ENCODE data around the gene PDE7B. TPM values are rescaled to one million over a fixed set of nuclear protein-coding genes. Genes with fewer than 3 reads are reported as not detected.

Gene PDE7B
- total RNA-seq, 1 experiment from 2014 or later, result not detected

DNA sequence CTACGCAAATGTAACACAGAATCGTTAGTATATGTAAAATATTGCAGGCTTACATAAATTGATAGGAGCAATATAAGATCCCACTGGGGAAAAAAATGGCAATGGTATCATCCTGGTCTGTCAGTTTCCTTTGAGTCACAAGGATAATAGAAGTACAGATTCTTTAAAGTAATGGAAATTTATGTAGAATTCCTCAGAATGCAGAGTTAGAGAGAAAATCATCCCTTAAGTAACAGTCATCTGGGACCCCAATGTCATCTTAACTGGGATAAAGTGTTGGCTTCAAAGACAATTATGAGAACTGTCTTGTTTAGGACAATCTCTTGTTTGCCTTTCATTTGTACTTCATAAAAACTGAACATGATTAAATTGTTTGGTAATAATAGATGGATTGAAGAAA, 34.5 kb upstream of the PDE7B start:
- peaks cover 4% of the 10 kb centered on the region; the same call in 1 of the 2 replicates for H3K27me3 ChIP-seq (ENCODE audit: low read length)
- DNase-seq, result no peak
- no peaks in the 10 kb centered on the region for H3K79me2 ChIP-seq (ENCODE audit: low read length)
- H3K4me1 ChIP-seq (ENCODE audit: low read length), result no peaks in the 10 kb centered on the region
- no peak overlapping the region for H2AFZ ChIP-seq (ENCODE audit: low read length)
- no peak overlapping the region for H3K4me3 ChIP-seq (ENCODE audit: low read length)
- H3K36me3 ChIP-seq (ENCODE audit: insufficient read depth, low read length), result no peaks in the 10 kb centered on the region
- no peaks in the 10 kb centered on the region for H3K9me2 ChIP-seq (replicated peaks; ENCODE audit: insufficient read depth, low read length)
- H4K20me1 ChIP-seq (ENCODE audit: insufficient read depth, low read depth, low read length), result no peaks in the 10 kb centered on the region
- no peak overlapping the region for H3K9ac ChIP-seq (ENCODE audit: low read length)
- no peak overlapping the region for H3K4me2 ChIP-seq (ENCODE audit: low read depth, low read length, poor library complexity, severe bottlenecking)
- H3K27ac ChIP-seq (ENCODE audit: low read length), result no peak overlapping the region
- no peaks in the 10 kb centered on the region for H3K9me3 ChIP-seq (ENCODE audit: low read length)

GRCh38 chr6:135819665-135820064, 31.8 kb upstream of the PDE7B start:
- H4K20me1 ChIP-seq (ENCODE audit: insufficient read depth, low read depth, low read length), result no peaks in the 10 kb centered on the region
- H3K79me2 ChIP-seq (ENCODE audit: low read length), result no peaks in the 10 kb centered on the region
- H3K4me1 ChIP-seq (ENCODE audit: low read length), result no peaks in the 10 kb centered on the region
- peaks cover 4% of the 10 kb centered on the region; the same call in 1 of the 2 replicates for H3K27me3 ChIP-seq (ENCODE audit: low read length)
- no peak overlapping the region for H3K4me2 ChIP-seq (ENCODE audit: low read depth, low read length, poor library complexity, severe bottlenecking)
- no peak for DNase-seq
- no peak overlapping the region for H3K4me3 ChIP-seq (ENCODE audit: low read length)
- no peak overlapping the region for H3K27ac ChIP-seq (ENCODE audit: low read length)
- H3K9ac ChIP-seq (ENCODE audit: low read length), result no peak overlapping the region
- no peaks in the 10 kb centered on the region for H3K9me3 ChIP-seq (ENCODE audit: low read length)
- no peak overlapping the region for H2AFZ ChIP-seq (ENCODE audit: low read length)
- H3K36me3 ChIP-seq (ENCODE audit: insufficient read depth, low read length), result no peaks in the 10 kb centered on the region
- no peaks in the 10 kb centered on the region for H3K9me2 ChIP-seq (replicated peaks; ENCODE audit: insufficient read depth, low read length)

GRCh38 chr6:135820340-135820739, 31.2 kb upstream of the PDE7B start:
- H3K79me2 ChIP-seq (ENCODE audit: low read length), result no peaks in the 10 kb centered on the region
- no peaks in the 10 kb centered on the region for H3K9me2 ChIP-seq (replicated peaks; ENCODE audit: insufficient read depth, low read length)
- no peak overlapping the region for H3K9ac ChIP-seq (ENCODE audit: low read length)
- DNase-seq, result no peak
- no peak overlapping the region for H3K27ac ChIP-seq (ENCODE audit: low read length)
- H3K4me1 ChIP-seq (ENCODE audit: low read length), result no peaks in the 10 kb centered on the region
- peaks cover 4% of the 10 kb centered on the region; the same call in 1 of the 2 replicates for H3K27me3 ChIP-seq (ENCODE audit: low read length)
- H3K4me2 ChIP-seq (ENCODE audit: low read depth, low read length, poor library complexity, severe bottlenecking), result no peak overlapping the region
- H2AFZ ChIP-seq (ENCODE audit: low read length), result no peak overlapping the region
- H3K36me3 ChIP-seq (ENCODE audit: insufficient read depth, low read length), result no peaks in the 10 kb centered on the region
- no peaks in the 10 kb centered on the region for H3K9me3 ChIP-seq (ENCODE audit: low read length)
- no peaks in the 10 kb centered on the region for H4K20me1 ChIP-seq (ENCODE audit: insufficient read depth, low read depth, low read length)
- H3K4me3 ChIP-seq (ENCODE audit: low read length), result no peak overlapping the region

- H3K9ac ChIP-seq (ENCODE audit: low read length), result no peak overlapping the region
- H3K4me1 ChIP-seq (ENCODE audit: low read length), result no peaks in the 10 kb centered on the region
- H3K9me2 ChIP-seq (replicated peaks; ENCODE audit: insufficient read depth, low read length), result no peaks in the 10 kb centered on the region
- no peaks in the 10 kb centered on the region for H4K20me1 ChIP-seq (ENCODE audit: insufficient read depth, low read depth, low read length)
- no peak overlapping the region for H3K4me3 ChIP-seq (ENCODE audit: low read length)
- H3K36me3 ChIP-seq (ENCODE audit: insufficient read depth, low read length), result no peaks in the 10 kb centered on the region
- H2AFZ ChIP-seq (ENCODE audit: low read length), result no peak overlapping the region
- no peaks in the 10 kb centered on the region for H3K79me2 ChIP-seq (ENCODE audit: low read length)
- H3K4me2 ChIP-seq (ENCODE audit: low read depth, low read length, poor library complexity, severe bottlenecking), result no peak overlapping the region
- peaks cover 2% of the 10 kb centered on the region; the same call in 1 of the 2 replicates for H3K27me3 ChIP-seq (ENCODE audit: low read length)
- H3K9me3 ChIP-seq (ENCODE audit: low read length), result no peaks in the 10 kb centered on the region
- H3K27ac ChIP-seq (ENCODE audit: low read length), result no peak overlapping the region
- no peak for DNase-seq
These were observed 27.6 kb upstream of the PDE7B start for GRCh38 chr6:135823851-135824250.

GRCh38 chr6:135826236-135826804, 25.2 kb upstream of the PDE7B start:
- Histone ChIP-seq H3K27ac (ENCODE audit: low read length) (no peak overlapping the region), H3K4me1 (ENCODE audit: low read length) (no peaks in the 10 kb centered on the region), H3K9me2 (replicated peaks; ENCODE audit: insufficient read depth, low read length) (no peaks in the 10 kb centered on the region), H3K79me2 (ENCODE audit: low read length) (no peaks in the 10 kb centered on the region), H3K27me3 (ENCODE audit: low read length) (no peaks in the 10 kb centered on the region), H3K9ac (ENCODE audit: low read length) (no peak overlapping the region), H2AFZ (ENCODE audit: low read length) (no peak overlapping the region), H3K9me3 (ENCODE audit: low read length) (no peaks in the 10 kb centered on the region), H3K36me3 (ENCODE audit: insufficient read depth, low read length) (no peaks in the 10 kb centered on the region), H3K4me2 (ENCODE audit: low read depth, low read length, poor library complexity, severe bottlenecking) (no peak overlapping the region), H4K20me1 (ENCODE audit: insufficient read depth, low read depth, low read length) (no peaks in the 10 kb centered on the region), H3K4me3 (ENCODE audit: low read length) (no peak overlapping the region)
- no peak for DNase-seq

DNA sequence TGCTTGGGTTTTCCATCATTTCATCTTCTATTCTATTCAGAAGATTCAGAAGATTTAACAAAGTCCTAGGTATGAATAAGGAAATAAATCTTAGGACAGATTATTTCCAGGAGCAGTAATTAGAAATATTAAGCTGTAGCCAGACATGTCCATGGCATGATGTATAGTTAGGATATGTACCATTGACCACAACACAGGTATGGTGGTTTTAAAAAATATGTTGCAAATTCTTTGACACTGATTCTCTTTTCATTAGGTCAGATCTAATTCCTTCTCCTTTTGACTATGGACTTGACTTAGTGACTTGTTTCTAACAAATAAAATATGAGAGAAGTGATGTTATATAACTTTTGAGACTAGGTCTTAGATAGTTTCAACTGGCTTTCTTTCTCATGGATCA, 23.5 kb upstream of the PDE7B start:
- no peaks in the 10 kb centered on the region for H3K4me1 ChIP-seq (ENCODE audit: low read length)
- H3K4me2 ChIP-seq (ENCODE audit: low read depth, low read length, poor library complexity, severe bottlenecking), result no peak overlapping the region
- H3K36me3 ChIP-seq (ENCODE audit: insufficient read depth, low read length), result no peaks in the 10 kb centered on the region
- no peaks in the 10 kb centered on the region for H3K9me3 ChIP-seq (ENCODE audit: low read length)
- no peak overlapping the region for H2AFZ ChIP-seq (ENCODE audit: low read length)
- no peaks in the 10 kb centered on the region for H3K9me2 ChIP-seq (replicated peaks; ENCODE audit: insufficient read depth, low read length)
- no peaks in the 10 kb centered on the region for H3K27me3 ChIP-seq (ENCODE audit: low read length)
- no peaks in the 10 kb centered on the region for H3K79me2 ChIP-seq (ENCODE audit: low read length)
- no peak overlapping the region for H3K27ac ChIP-seq (ENCODE audit: low read length)
- DNase-seq, result no peak
- no peak overlapping the region for H3K9ac ChIP-seq (ENCODE audit: low read length)
- H3K4me3 ChIP-seq (ENCODE audit: low read length), result no peak overlapping the region
- no peaks in the 10 kb centered on the region for H4K20me1 ChIP-seq (ENCODE audit: insufficient read depth, low read depth, low read length)

DNA sequence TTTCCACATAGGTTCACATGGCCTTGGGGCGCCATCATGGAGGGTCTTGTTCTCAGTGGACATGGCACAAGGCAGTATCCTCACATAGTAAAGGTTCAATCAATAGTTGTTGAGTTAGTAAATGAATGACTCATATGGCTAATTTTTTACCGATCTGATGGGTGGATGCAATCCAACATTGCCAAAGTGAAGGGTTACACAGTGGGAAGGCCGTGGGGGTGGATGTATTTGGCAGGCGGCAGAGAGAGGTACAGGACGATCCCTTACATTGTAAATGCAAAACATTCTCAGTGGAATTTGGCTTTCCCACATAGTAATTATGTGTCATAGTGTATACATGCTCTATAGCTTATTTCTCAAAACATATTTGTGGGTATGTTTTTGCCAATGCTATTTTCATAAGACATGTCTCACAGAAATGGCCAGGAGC, 21.0 kb upstream of the PDE7B start:
- H3K4me3 ChIP-seq (ENCODE audit: low read length), result no peak overlapping the region
- H3K9me2 ChIP-seq (replicated peaks; ENCODE audit: insufficient read depth, low read length), result no peaks in the 10 kb centered on the region
- no peaks in the 10 kb centered on the region for H3K36me3 ChIP-seq (ENCODE audit: insufficient read depth, low read length)
- H3K27ac ChIP-seq (ENCODE audit: low read length), result no peak overlapping the region
- no peak overlapping the region for H3K9ac ChIP-seq (ENCODE audit: low read length)
- no peaks in the 10 kb centered on the region for H3K27me3 ChIP-seq (ENCODE audit: low read length)
- no peak for DNase-seq
- H3K9me3 ChIP-seq (ENCODE audit: low read length), result no peaks in the 10 kb centered on the region
- no peak overlapping the region for H2AFZ ChIP-seq (ENCODE audit: low read length)
- no peaks in the 10 kb centered on the region for H3K79me2 ChIP-seq (ENCODE audit: low read length)
- H4K20me1 ChIP-seq (ENCODE audit: insufficient read depth, low read depth, low read length), result no peaks in the 10 kb centered on the region
- no peaks in the 10 kb centered on the region for H3K4me1 ChIP-seq (ENCODE audit: low read length)
- H3K4me2 ChIP-seq (ENCODE audit: low read depth, low read length, poor library complexity, severe bottlenecking), result no peak overlapping the region

- no peaks in the 10 kb centered on the region for H3K79me2 ChIP-seq (ENCODE audit: low read length)
- H3K9me3 ChIP-seq (ENCODE audit: low read length), result no peaks in the 10 kb centered on the region
- no peak for DNase-seq
- no peaks in the 10 kb centered on the region for H3K36me3 ChIP-seq (ENCODE audit: insufficient read depth, low read length)
- no peaks in the 10 kb centered on the region for H3K9me2 ChIP-seq (replicated peaks; ENCODE audit: insufficient read depth, low read length)
- H4K20me1 ChIP-seq (ENCODE audit: insufficient read depth, low read depth, low read length), result no peaks in the 10 kb centered on the region
- no peak overlapping the region for H3K4me2 ChIP-seq (ENCODE audit: low read depth, low read length, poor library complexity, severe bottlenecking)
- no peaks in the 10 kb centered on the region for H3K4me1 ChIP-seq (ENCODE audit: low read length)
- no peak overlapping the region for H3K27ac ChIP-seq (ENCODE audit: low read length)
- H3K27me3 ChIP-seq (ENCODE audit: low read length), result no peaks in the 10 kb centered on the region
- H2AFZ ChIP-seq (ENCODE audit: low read length), result no peak overlapping the region
- no peak overlapping the region for H3K4me3 ChIP-seq (ENCODE audit: low read length)
- H3K9ac ChIP-seq (ENCODE audit: low read length), result no peak overlapping the region
These were observed 20.5 kb upstream of the PDE7B start for GRCh38 chr6:135831016-135831415.

All from Karpas-422 (cell line).